ENCODE results near the gene FICD. TPM values are rescaled to one million over a fixed set of nuclear protein-coding genes. Genes with fewer than 3 reads are reported as not detected.

FICD gene
- total and polyA plus RNA-seq, 9 of the 15 experiments (the other 6 are each of a cell fraction or from before 2014, with no cell fraction given): 0.88 to 4.5 (median 1.9) TPM

GRCh38 chr12:108477055-108477880 is 37.8 kb upstream of the FICD start (continued):
- TF ChIP-seq XRCC3 (IDR thresholded peaks at IDR 0.05): no peak
- TF ChIP-seq NR4A1 (CRISPR knock-in tag; IDR thresholded peaks at IDR 0.05): no peak
- no peak for TF ChIP-seq NR4A1 (tag; IDR thresholded peaks at IDR 0.05)
- no peak for TF ChIP-seq ASH1L (IDR thresholded peaks at IDR 0.05; ENCODE audit: borderline replicate concordance, low read depth, partially characterized antibody)
- TF ChIP-seq CEBPB (tag; IDR thresholded peaks at IDR 0.05): no peak
- no peak for TF ChIP-seq NR2C2 (CRISPR knock-in tag; IDR thresholded peaks at IDR 0.05)
- no peak for TF ChIP-seq NR2C2 (tag; IDR thresholded peaks at IDR 0.05)
- TF ChIP-seq YBX1 (IDR thresholded peaks at IDR 0.05): no peak
- TF ChIP-seq, protein P1, sequence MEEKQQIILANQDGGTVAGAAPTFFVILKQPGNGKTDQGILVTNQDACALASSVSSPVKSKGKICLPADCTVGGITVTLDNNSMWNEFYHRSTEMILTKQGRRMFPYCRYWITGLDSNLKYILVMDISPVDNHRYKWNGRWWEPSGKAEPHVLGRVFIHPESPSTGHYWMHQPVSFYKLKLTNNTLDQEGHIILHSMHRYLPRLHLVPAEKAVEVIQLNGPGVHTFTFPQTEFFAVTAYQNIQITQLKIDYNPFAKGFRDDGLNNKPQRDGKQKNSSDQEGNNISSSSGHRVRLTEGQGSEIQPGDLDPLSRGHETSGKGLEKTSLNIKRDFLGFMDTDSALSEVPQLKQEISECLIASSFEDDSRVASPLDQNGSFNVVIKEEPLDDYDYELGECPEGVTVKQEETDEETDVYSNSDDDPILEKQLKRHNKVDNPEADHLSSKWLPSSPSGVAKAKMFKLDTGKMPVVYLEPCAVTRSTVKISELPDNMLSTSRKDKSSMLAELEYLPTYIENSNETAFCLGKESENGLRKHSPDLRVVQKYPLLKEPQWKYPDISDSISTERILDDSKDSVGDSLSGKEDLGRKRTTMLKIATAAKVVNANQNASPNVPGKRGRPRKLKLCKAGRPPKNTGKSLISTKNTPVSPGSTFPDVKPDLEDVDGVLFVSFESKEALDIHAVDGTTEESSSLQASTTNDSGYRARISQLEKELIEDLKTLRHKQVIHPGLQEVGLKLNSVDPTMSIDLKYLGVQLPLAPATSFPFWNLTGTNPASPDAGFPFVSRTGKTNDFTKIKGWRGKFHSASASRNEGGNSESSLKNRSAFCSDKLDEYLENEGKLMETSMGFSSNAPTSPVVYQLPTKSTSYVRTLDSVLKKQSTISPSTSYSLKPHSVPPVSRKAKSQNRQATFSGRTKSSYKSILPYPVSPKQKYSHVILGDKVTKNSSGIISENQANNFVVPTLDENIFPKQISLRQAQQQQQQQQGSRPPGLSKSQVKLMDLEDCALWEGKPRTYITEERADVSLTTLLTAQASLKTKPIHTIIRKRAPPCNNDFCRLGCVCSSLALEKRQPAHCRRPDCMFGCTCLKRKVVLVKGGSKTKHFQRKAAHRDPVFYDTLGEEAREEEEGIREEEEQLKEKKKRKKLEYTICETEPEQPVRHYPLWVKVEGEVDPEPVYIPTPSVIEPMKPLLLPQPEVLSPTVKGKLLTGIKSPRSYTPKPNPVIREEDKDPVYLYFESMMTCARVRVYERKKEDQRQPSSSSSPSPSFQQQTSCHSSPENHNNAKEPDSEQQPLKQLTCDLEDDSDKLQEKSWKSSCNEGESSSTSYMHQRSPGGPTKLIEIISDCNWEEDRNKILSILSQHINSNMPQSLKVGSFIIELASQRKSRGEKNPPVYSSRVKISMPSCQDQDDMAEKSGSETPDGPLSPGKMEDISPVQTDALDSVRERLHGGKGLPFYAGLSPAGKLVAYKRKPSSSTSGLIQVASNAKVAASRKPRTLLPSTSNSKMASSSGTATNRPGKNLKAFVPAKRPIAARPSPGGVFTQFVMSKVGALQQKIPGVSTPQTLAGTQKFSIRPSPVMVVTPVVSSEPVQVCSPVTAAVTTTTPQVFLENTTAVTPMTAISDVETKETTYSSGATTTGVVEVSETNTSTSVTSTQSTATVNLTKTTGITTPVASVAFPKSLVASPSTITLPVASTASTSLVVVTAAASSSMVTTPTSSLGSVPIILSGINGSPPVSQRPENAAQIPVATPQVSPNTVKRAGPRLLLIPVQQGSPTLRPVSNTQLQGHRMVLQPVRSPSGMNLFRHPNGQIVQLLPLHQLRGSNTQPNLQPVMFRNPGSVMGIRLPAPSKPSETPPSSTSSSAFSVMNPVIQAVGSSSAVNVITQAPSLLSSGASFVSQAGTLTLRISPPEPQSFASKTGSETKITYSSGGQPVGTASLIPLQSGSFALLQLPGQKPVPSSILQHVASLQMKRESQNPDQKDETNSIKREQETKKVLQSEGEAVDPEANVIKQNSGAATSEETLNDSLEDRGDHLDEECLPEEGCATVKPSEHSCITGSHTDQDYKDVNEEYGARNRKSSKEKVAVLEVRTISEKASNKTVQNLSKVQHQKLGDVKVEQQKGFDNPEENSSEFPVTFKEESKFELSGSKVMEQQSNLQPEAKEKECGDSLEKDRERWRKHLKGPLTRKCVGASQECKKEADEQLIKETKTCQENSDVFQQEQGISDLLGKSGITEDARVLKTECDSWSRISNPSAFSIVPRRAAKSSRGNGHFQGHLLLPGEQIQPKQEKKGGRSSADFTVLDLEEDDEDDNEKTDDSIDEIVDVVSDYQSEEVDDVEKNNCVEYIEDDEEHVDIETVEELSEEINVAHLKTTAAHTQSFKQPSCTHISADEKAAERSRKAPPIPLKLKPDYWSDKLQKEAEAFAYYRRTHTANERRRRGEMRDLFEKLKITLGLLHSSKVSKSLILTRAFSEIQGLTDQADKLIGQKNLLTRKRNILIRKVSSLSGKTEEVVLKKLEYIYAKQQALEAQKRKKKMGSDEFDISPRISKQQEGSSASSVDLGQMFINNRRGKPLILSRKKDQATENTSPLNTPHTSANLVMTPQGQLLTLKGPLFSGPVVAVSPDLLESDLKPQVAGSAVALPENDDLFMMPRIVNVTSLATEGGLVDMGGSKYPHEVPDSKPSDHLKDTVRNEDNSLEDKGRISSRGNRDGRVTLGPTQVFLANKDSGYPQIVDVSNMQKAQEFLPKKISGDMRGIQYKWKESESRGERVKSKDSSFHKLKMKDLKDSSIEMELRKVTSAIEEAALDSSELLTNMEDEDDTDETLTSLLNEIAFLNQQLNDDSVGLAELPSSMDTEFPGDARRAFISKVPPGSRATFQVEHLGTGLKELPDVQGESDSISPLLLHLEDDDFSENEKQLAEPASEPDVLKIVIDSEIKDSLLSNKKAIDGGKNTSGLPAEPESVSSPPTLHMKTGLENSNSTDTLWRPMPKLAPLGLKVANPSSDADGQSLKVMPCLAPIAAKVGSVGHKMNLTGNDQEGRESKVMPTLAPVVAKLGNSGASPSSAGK (IDR thresholded peaks at IDR 0.05): peak; percentile 68
- TF ChIP-seq, protein P2, sequence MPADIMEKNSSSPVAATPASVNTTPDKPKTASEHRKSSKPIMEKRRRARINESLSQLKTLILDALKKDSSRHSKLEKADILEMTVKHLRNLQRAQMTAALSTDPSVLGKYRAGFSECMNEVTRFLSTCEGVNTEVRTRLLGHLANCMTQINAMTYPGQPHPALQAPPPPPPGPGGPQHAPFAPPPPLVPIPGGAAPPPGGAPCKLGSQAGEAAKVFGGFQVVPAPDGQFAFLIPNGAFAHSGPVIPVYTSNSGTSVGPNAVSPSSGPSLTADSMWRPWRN (IDR thresholded peaks at IDR 0.05; ENCODE audit: low read depth): no peak
- no peak for TF ChIP-seq ZKSCAN1 (IDR thresholded peaks at IDR 0.05; ENCODE audit: low read depth, low read length)
- TF ChIP-seq SIX5 (IDR thresholded peaks at IDR 0.05; ENCODE audit: borderline replicate concordance in 1 of 2, insufficient read depth in 1 of 2, low read depth in 1 of 2, low read length in 2 of 2): no peak
- no peak for TF ChIP-seq ZEB2 (IDR thresholded peaks at IDR 0.05)
- no peak for TF ChIP-seq GTF2A2 (tag; IDR thresholded peaks at IDR 0.05)
- TF ChIP-seq L3MBTL2 (IDR thresholded peaks at IDR 0.05): peak; percentile 79
- TF ChIP-seq GATA2 (CRISPR knock-in tag; IDR thresholded peaks at IDR 0.05): no peak
- TF ChIP-seq NFYB (IDR thresholded peaks at IDR 0.05; ENCODE audit: extremely low read depth, insufficient read length): no peak
- TF ChIP-seq NCOA2 (IDR thresholded peaks at IDR 0.05; ENCODE audit: partially characterized antibody in 2 of 2): no peak

Measured in K562 (cell line).